ENCODE data around the gene OBP2A. TPM values are rescaled to one million over a fixed set of nuclear protein-coding genes. Genes with fewer than 3 reads are reported as not detected.
A peak's percentile ranks its signal among the peaks of the same experiment; 100 is the strongest.

The OBP2A gene
- total and polyA plus RNA-seq, 2 donors (not counting 3 experiments of a cell fraction or from before 2014, with no cell fraction given) = not detected

- FAIRE-seq (no peak), DNase-seq (ENCODE audit: low read depth, low spot score) (no peak)
- H3K9ac ChIP-seq (replicated peaks; ENCODE audit: extremely low read depth, insufficient read depth, low read length) = no peak overlapping the region
- dilution Hi-C loops (cut with MboI; ENCODE audit: extremely low pct_ligation_motif_present, low sequenced_read_pairs) (no loop called here), intact Hi-C loops (cut with micrococcal nuclease) (no loop called here)
- H3K36me3 ChIP-seq (ENCODE audit: control insufficient read depth in 2 of 2, extremely low read depth in 1 of 2, insufficient read depth in 2 of 2, low read length in 2 of 2) = no peaks in the 10 kb centered on the region
- no peak overlapping the region for H3K4me3 ChIP-seq (replicated peaks in 1 of 3; ENCODE audit: insufficient read depth in 1 of 3, low read depth in 1 of 3, low read length in 3 of 3)
- H3K4me1 ChIP-seq (ENCODE audit: control insufficient read depth, extremely low read depth, insufficient read depth, low read length) = peaks cover 13% of the 10 kb centered on the region
- no peaks in the 10 kb centered on the region for H4K20me1 ChIP-seq (replicated peaks; ENCODE audit: control insufficient read depth, extremely low read depth, insufficient read depth, low read length)
- H3K27ac ChIP-seq (ENCODE audit: insufficient read depth, low read depth, low read length) = peak overlapping the region; percentile 79
- TSS peak; percentile 52 for BruUV-seq (replicated peaks)
- POLR2A ChIA-PET = no interaction called here
- peak overlapping the region; percentile 12 for H2AFZ ChIP-seq (ENCODE audit: low read depth, low read length)
- TF ChIP-seq JUN (IDR thresholded peaks at IDR 0.05; ENCODE audit: borderline replicate concordance, insufficient read depth, insufficient read length, low read depth) (no peak), POLR2A (IDR thresholded peaks at IDR 0.05; ENCODE audit: low read depth, low read length) (no peak)
- no peaks in the 10 kb centered on the region for H3K9me3 ChIP-seq (replicated peaks; ENCODE audit: control insufficient read depth, insufficient read depth, low read length)
- no peaks in the 10 kb centered on the region for H3K27me3 ChIP-seq (ENCODE audit: control insufficient read depth in 2 of 2, insufficient read depth in 2 of 2, low read length in 2 of 2)
- CTCF ChIA-PET = interaction anchor here (1.4 kb wide), 1 partner anchor 11 kb away, joined by 7 read pairs; no protein-coding TSS in a partner anchor
- no peak overlapping the region for H3K4me2 ChIP-seq (ENCODE audit: insufficient read depth, low read length)
- no peaks in the 10 kb centered on the region for H3K79me2 ChIP-seq (ENCODE audit: control insufficient read depth, insufficient read depth, low read length)
- no peaks in the 10 kb centered on the region for H3K9me1 ChIP-seq (replicated peaks; ENCODE audit: control insufficient read depth, extremely low read depth, insufficient read depth, low read length)
Measured at GRCh38 chr9:135515083-135515951, 30.6 kb upstream of the OBP2A start.

- ChIA-PET CTCF (no interaction called here), POLR2A (no interaction called here)
- H3K27ac ChIP-seq (ENCODE audit: insufficient read depth, low read depth, low read length) = peak overlapping the region; percentile 79
- DNase-seq (ENCODE audit: low read depth, low spot score) (peak; percentile 54), FAIRE-seq (peak; percentile 87)
- H3K9ac ChIP-seq (replicated peaks; ENCODE audit: extremely low read depth, insufficient read depth, low read length) = no peak overlapping the region
- H3K4me3 ChIP-seq (replicated peaks in 1 of 3; ENCODE audit: insufficient read depth in 1 of 3, low read depth in 1 of 3, low read length in 3 of 3) = no peak overlapping the region
- H3K9me3 ChIP-seq (replicated peaks; ENCODE audit: control insufficient read depth, insufficient read depth, low read length) = no peaks in the 10 kb centered on the region
- no peaks in the 10 kb centered on the region for H3K27me3 ChIP-seq (ENCODE audit: control insufficient read depth in 2 of 2, insufficient read depth in 2 of 2, low read length in 2 of 2)
- dilution Hi-C loops (cut with MboI; ENCODE audit: extremely low pct_ligation_motif_present, low sequenced_read_pairs) (no loop called here), intact Hi-C loops (cut with micrococcal nuclease) (loop anchor here (1.0 kb wide), 1 partner anchor 12 kb away; no protein-coding TSS in a partner anchor)
- H3K4me2 ChIP-seq (ENCODE audit: insufficient read depth, low read length) = no peak overlapping the region
- H3K79me2 ChIP-seq (ENCODE audit: control insufficient read depth, insufficient read depth, low read length) = no peaks in the 10 kb centered on the region
- H4K20me1 ChIP-seq (replicated peaks; ENCODE audit: control insufficient read depth, extremely low read depth, insufficient read depth, low read length) = no peaks in the 10 kb centered on the region
- TF ChIP-seq MAX (IDR thresholded peaks at IDR 0.05; ENCODE audit: insufficient read depth, insufficient read length) (peak; percentile 65), JUN (IDR thresholded peaks at IDR 0.05; ENCODE audit: borderline replicate concordance, insufficient read depth, insufficient read length, low read depth) (peak; percentile 79), FOS (IDR thresholded peaks at IDR 0.05; ENCODE audit: borderline replicate concordance, insufficient read depth, low read length) (peak; percentile 65), POLR2A (IDR thresholded peaks at IDR 0.05; ENCODE audit: low read depth, low read length) (no peak)
- no peaks in the 10 kb centered on the region for H3K36me3 ChIP-seq (ENCODE audit: control insufficient read depth in 2 of 2, extremely low read depth in 1 of 2, insufficient read depth in 2 of 2, low read length in 2 of 2)
- no peaks in the 10 kb centered on the region for H3K9me1 ChIP-seq (replicated peaks; ENCODE audit: control insufficient read depth, extremely low read depth, insufficient read depth, low read length)
- peaks cover 9% of the 10 kb centered on the region for H3K4me1 ChIP-seq (ENCODE audit: control insufficient read depth, extremely low read depth, insufficient read depth, low read length)
- no peak overlapping the region for H2AFZ ChIP-seq (ENCODE audit: low read depth, low read length)
- TSS peak; percentile 97 for BruUV-seq (replicated peaks)
Measured at GRCh38 chr9:135516132-135516860, 29.6 kb upstream of the OBP2A start.
